ENCODE data around the gene PIAS1. TPM values are rescaled to one million over a fixed set of nuclear protein-coding genes. Genes with fewer than 3 reads are reported as not detected.
"Not testable (repeated sequence)": the region's sequence is repeated elsewhere in the genome, so short reads cannot be mapped to it uniquely, and the experiment has no call there.

PIAS1 gene
- total and polyA plus RNA-seq, 3 donors from 2014 or later, result 57.2 to 87.6 (median 60.5) TPM

GRCh38 chr15:68055224-68055705 is 1.1 kb downstream of the PIAS1 start:
- DNase-seq, result peak; percentile 62
- Histone ChIP-seq H3K27me3 (no peaks in the 10 kb centered on the region), H3K4me3 (peak overlapping the region; percentile 94 to 100), H3K36me3 (ENCODE audit: low read depth, missing control alignments) (no peaks in the 10 kb centered on the region), H3K27ac (peak overlapping the region; percentile 96 to 97), H3K9me3 (no peaks in the 10 kb centered on the region), H3K4me1 (peaks cover 22% of the 10 kb centered on the region)
- intact Hi-C loops (cut with DNase I; ENCODE audit: low total_unique reads), result no loop called here
- WGBS, 2 donors, result 0% methylated on average over 14 to 15 of the region's 15 CpGs
- TF ChIP-seq POLR2A (IDR thresholded peaks at IDR 0.05) (no peak), CTCF (IDR thresholded peaks at IDR 0.05) (no peak)

GRCh38 chr15:68056097-68056865 is 2.2 kb downstream of the PIAS1 start:
- intact Hi-C loops (cut with DNase I; ENCODE audit: low total_unique reads), result no loop called here
- H3K4me1 ChIP-seq, result peaks cover 22% of the 10 kb centered on the region
- 27 to 32% methylated on average over 5 of the region's 5 CpGs for WGBS, 2 donors
- H3K27ac ChIP-seq, result peak overlapping the region in 1 of 2 donors; percentile 96
- TF ChIP-seq POLR2A (IDR thresholded peaks at IDR 0.05) (no peak), CTCF (IDR thresholded peaks at IDR 0.05) (no peak)
- H3K9me3 ChIP-seq, result no peaks in the 10 kb centered on the region
- no peaks in the 10 kb centered on the region for H3K36me3 ChIP-seq (ENCODE audit: low read depth, missing control alignments)
- H3K27me3 ChIP-seq, result no peaks in the 10 kb centered on the region
- H3K4me3 ChIP-seq, result peak overlapping the region; percentile 94 to 100
- no peak for DNase-seq

- TF ChIP-seq CTCF (IDR thresholded peaks at IDR 0.05) (no peak), POLR2A (IDR thresholded peaks at IDR 0.05) (no peak)
- H3K4me1 ChIP-seq, result peaks cover 22% of the 10 kb centered on the region
- no peak overlapping the region for H3K4me3 ChIP-seq
- no peak for DNase-seq
- no peak overlapping the region for H3K27ac ChIP-seq
- no peaks in the 10 kb centered on the region for H3K36me3 ChIP-seq (ENCODE audit: low read depth, missing control alignments)
- intact Hi-C loops (cut with DNase I; ENCODE audit: low total_unique reads), result no loop called here
- H3K9me3 ChIP-seq, result no peaks in the 10 kb centered on the region
- no peaks in the 10 kb centered on the region for H3K27me3 ChIP-seq
Measured at GRCh38 chr15:68057034-68057433, 2.9 kb downstream of the PIAS1 start.

DNA sequence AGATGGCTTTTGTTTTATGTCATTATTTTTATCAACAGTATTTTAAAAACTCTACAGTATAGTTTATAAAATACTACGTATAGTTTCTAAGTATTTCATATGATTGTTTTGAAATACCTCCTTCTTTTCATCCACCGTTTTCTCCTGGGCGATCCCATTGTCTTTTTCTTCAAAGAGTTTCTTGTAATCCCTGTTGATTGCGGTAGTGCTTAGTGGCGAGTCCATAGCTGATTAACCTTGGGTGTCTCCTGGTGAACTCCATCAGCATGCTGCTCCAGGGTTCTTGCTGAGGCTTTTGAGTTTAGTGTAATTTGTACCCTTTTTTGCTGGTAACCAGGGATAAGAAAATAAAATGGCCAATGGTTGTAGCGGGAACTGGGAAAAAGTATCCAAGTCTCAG is 3.6 kb downstream of the PIAS1 start:
- no peak for TF ChIP-seq CTCF (IDR thresholded peaks at IDR 0.05)
- TF ChIP-seq POLR2A (IDR thresholded peaks at IDR 0.05), result no peak
- H3K4me3 ChIP-seq, result no peak overlapping the region
- intact Hi-C loops (cut with DNase I; ENCODE audit: low total_unique reads), result no loop called here
- 54 to 60% methylated on average over 6 of the region's 6 CpGs for WGBS, 2 donors
- H3K27ac ChIP-seq, result no peak overlapping the region
- no peak for DNase-seq
- no peaks in the 10 kb centered on the region for H3K36me3 ChIP-seq (ENCODE audit: low read depth, missing control alignments)
- no peaks in the 10 kb centered on the region for H3K9me3 ChIP-seq
- peaks cover 22% of the 10 kb centered on the region for H3K4me1 ChIP-seq
- no peaks in the 10 kb centered on the region for H3K27me3 ChIP-seq

DNA sequence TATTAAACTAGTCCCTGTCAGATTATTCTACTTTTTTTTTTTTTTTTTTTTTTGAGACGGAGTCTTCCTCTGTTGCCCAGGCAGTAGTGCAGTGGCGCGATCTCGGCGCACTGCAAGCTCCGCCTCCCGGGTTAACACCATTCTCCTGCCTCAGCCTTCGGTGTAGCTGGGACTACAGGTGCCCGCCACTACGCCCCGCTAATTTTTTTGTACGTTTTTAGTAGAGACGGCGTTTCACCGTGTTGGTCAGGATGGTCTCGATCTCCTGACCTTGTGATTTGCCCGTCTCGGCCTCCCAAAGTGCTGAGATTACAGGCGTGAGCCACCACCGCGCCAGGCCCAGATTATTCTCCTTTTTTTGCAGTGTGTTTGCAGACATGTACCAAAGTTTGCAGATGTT is 4.9 kb downstream of the PIAS1 start:
- H3K4me1 ChIP-seq, result peaks cover 22% of the 10 kb centered on the region
- H3K27me3 ChIP-seq; intact Hi-C loops (cut with DNase I; ENCODE audit: low total_unique reads); H3K36me3 ChIP-seq (ENCODE audit: low read depth, missing control alignments); H3K4me3 ChIP-seq; H3K27ac ChIP-seq; DNase-seq; H3K9me3 ChIP-seq: not testable (repeated sequence)
- 87 to 93% methylated on average over 21 of the region's 21 CpGs for WGBS, 2 donors
